GM10847 (cell line): Measurements from ENCODE around the gene SPIRE2.

Experiments
- POLR2A ChIP-seq: IDR thresholded peaks from 2 replicates; pipeline ENCODE4 v1.6.1; 2011; ENCODE audit not compliant: insufficient read length; ENCODE audit errors: extremely low read depth

The SPIRE2 gene

DNA sequence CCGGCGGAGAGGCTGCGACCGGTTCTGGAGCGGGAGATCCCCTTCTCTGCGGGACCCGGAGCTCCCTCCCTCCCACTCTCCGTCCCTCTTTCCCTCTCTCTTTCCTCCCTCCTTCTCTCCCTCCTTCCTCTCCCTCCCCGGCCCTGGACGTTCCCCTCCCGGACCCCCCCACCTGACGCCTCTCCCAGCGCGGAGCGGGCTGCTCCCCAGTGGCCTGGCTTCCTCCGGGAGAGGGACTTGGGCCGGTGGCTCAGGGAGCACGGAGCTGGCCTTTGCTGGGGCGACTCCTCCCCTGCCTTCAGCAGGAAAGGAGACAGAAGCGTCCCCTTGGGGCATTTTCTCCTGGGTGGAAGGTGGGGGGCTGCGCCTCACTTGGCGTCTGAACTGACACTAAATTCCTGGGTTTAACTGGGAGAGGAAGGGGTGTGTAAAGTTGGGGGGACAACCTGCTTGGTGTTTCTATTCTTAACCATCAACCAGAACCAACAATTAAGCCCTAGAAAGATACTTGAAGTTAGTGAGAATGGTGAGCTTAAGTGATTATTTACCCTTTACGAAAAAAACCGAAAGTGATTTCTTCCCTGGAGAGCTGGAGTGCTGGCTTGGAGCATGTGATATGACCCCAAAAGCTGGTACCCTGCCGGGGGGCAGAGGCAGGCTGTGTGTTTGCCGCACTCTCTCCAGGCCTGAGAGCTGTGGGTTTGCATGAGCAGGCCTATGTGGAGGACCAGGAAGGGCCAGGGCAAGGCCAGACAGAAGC, 775 bp downstream of the SPIRE2 start:
- no peak for TF ChIP-seq POLR2A

DNA sequence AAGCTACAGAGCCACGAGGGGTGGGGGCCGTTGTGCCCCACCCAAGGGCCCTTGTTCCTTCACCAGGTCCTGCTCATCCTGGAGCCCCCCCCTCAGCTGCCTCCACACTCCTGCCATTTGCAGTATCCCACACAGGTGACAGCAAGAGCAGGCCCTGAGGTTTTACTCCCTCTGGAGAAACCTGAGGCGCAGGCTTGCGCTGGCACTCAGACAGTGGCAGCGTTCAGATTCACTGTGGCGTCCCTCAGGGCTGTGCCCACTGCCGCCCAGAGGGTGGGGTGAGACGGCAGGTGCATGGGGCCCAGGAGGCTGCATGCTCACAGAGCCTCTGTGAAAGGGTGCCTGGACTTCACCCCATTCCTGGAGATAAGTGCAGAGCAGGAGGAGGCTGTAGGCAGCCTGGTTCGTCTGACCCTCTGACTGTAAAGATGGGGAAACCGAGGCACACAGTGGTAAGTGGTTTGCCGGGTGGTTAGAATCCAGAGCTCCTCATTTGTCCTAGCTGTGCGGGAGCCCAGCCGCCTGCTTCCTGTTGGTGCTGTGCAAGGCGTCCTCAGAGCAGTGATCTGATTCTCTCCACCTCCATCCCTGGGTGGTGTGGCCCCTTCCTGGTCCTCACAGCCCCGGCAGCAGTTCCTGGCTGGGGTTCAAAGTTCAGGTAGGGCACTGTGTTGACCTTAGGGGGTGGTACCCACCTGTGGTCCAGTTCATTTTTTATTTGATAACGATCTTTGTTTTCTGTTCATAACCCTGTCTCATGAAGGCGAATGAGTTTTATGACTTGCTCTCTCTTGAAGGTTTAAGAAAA, 1.6 kb downstream of the SPIRE2 start:
- TF ChIP-seq POLR2A, result no peak

- no peak for TF ChIP-seq POLR2A
These were observed 3.6 kb downstream of the SPIRE2 start for GRCh38 chr16:89831810-89832328.

GRCh38 chr16:89837014-89837546, 8.8 kb downstream of the SPIRE2 start:
- no peak for TF ChIP-seq POLR2A

DNA sequence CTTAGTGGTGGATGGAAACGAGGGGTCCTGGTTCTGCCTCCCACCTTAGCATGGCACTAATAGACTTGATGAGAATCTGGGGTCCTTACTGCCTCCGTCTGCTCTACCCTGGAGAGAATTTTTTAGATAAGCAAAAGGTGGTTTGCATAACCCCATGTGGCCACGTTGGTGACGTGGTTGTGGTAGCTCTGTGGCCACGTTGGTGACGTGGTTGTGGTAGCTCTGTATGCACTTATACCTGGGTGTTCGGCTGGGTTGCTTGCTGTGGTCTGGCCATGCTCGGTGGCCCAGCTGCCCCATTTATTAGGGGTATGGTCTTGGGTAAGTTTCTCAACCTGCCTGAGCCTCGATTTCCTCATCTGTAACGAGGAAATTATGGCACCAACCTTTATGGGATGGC, 13.0 kb downstream of the SPIRE2 start:
- TF ChIP-seq POLR2A, result no peak

GRCh38 chr16:89842471-89843408, 14.5 kb downstream of the SPIRE2 start:
- no peak for TF ChIP-seq POLR2A

DNA sequence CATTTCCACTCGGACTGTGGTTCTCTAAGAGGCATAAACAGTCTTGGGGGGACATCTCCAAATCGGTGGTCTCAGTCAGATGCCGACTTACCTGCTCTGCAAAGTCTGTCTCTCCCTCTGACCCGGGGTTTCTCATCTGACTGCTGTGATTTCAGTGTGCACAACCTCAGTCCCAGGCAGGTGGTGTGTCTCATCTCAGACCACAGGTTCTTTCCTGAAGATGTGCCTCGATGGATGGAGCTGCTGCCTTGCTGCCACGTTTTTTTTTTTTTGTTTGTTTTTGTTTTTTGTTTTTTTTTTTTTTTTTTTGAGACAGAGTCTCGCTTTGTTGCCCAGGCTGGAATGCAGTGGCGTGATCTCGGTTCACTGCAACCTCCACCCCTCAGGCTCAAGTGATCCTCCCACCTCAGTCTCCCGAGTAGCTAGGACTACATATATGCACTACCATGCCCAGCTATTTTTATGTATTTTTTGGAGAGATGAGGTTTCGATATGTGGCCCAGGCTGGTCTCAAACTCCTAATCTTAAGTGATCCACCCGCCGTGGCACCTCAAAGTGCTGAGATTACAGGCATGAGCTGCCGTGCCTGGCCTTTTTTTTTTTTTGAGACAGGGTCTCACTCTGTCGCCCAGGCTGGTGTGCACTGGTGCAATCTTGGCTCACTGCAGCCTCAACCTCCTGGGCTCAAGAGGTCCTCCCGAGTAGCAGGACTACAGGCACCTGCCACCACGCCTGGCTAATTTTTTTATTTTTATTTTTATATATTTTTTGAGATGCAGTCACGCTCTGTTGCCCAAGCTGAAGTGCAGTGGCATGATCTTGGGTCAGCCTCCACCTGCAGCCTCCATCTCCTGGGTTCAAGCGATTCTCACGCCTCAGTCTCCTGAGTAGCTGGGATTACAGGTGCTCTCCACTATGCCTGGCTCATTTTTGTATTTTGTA, 15.4 kb downstream of the SPIRE2 start:
- TF ChIP-seq POLR2A, result no peak

- TF ChIP-seq POLR2A, result no peak
These were observed 16.6 kb downstream of the SPIRE2 start for GRCh38 chr16:89844739-89845339.

GRCh38 chr16:89845417-89845816, 17.1 kb downstream of the SPIRE2 start:
- no peak for TF ChIP-seq POLR2A

GRCh38 chr16:89847051-89847939, 19.0 kb downstream of the SPIRE2 start:
- no peak for TF ChIP-seq POLR2A

- no peak for TF ChIP-seq POLR2A
These were observed 19.6 kb downstream of the SPIRE2 start for GRCh38 chr16:89847940-89848297.

DNA sequence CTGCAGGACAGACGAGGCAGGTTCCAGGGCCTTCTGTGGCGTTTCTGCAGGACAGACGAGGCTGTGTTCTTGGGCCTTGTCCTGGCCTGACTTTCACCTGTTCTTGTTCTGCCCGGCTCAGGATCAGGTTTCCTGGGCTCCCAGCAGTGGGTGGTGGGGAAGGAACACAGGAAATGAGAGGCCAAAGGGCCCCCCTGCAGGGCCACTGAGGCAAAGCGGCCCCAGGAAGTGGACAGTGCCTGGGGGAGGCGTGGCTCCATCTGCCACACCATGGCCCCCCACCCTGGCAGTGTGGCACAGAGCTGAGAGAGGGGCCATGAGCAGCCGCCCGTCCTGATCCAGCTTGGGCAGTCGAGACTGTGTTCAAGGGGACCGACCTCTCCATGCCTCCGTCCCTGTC, 20.7 kb downstream of the SPIRE2 start:
- TF ChIP-seq POLR2A, result no peak

DNA sequence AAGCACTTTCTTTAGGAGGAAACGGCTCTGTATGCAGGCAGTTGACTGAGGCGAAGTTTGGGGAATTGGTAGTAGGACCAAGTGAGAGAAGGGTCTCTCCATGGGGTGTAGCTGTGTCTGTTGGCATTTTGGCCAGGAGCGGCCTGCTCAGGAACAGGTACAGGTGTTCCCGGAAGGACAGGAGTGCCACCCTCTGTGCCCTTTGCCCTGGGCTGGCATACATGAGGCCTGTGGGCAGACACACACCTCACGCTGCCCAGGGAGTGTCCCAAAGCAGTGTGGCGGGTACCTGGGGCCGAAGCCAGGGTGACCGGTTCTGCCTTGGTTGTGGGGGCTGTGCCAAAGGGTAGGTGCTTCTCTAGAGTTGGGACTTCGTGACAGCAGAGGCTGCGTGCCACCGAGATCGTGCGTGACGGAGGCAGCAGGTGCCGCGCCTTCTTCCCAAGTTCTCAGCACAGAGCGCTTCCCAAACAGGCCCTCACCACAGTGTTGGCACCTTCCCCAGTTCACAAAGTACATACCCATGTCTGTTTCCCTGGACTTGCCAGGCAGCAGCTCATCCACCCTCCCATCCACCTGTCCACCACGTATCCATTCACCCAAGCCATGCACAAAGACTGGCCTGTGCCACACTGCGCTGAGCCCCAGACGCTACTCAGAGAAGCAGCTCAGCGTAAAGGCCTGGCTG, 25.2 kb downstream of the SPIRE2 start:
- no peak for TF ChIP-seq POLR2A
